ENCODE data around the gene NOX3.
"Not testable (repeated sequence)": the region's sequence is repeated elsewhere in the genome, so short reads cannot be mapped to it uniquely, and the experiment has no call there.

NOX3 gene

GRCh38 chr6:155364844-155365437 is 90.7 kb downstream of the NOX3 start:
- FAIRE-seq, result no peak

- FAIRE-seq, result not testable (repeated sequence)
Measured at GRCh38 chr6:155364021-155364420, 91.6 kb downstream of the NOX3 start.

- not testable (repeated sequence) for FAIRE-seq
Measured at GRCh38 chr6:155362968-155363632, 92.5 kb downstream of the NOX3 start.

GRCh38 chr6:155354167-155354566 is 101.5 kb downstream of the NOX3 start:
- no peak for FAIRE-seq

- no peak for FAIRE-seq
Measured at GRCh38 chr6:155352811-155353210, 102.8 kb downstream of the NOX3 start.

- no peak for FAIRE-seq
Measured at GRCh38 chr6:155352130-155352420, 103.6 kb downstream of the NOX3 start.

- FAIRE-seq, result no peak
Measured at GRCh38 chr6:155351273-155352129, 104.1 kb downstream of the NOX3 start.

GRCh38 chr6:155349956-155350355 is 105.7 kb downstream of the NOX3 start:
- FAIRE-seq, result no peak

GRCh38 chr6:155349129-155349528 is 106.5 kb downstream of the NOX3 start:
- FAIRE-seq, result no peak

- no peak for FAIRE-seq
Measured at GRCh38 chr6:155347800-155348199, 107.8 kb downstream of the NOX3 start.

- no peak for FAIRE-seq
Measured at GRCh38 chr6:155346957-155347356, 108.7 kb downstream of the NOX3 start.
